ENCODE measurements around the gene PALLD.

DNA sequence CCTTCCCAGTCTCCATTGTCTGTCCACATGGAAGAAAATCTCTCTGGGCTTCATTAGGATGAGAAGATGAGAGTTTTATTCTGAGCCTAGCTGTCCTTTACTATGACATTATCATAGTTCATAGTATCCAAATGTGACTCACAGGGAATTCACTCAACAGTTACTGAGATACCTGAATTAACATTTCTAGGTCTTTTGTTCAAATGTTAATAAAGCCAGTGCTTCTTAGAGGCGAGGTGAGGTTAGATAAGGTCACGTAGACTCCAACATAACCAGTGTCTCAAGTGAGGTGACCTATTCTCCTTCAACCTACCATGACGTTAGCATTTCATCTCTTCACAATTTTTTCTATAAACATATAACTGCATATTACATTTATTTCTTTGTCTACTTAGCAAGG is 67.2 kb downstream of the PALLD start:
- TF ChIP-seq, protein P1, sequence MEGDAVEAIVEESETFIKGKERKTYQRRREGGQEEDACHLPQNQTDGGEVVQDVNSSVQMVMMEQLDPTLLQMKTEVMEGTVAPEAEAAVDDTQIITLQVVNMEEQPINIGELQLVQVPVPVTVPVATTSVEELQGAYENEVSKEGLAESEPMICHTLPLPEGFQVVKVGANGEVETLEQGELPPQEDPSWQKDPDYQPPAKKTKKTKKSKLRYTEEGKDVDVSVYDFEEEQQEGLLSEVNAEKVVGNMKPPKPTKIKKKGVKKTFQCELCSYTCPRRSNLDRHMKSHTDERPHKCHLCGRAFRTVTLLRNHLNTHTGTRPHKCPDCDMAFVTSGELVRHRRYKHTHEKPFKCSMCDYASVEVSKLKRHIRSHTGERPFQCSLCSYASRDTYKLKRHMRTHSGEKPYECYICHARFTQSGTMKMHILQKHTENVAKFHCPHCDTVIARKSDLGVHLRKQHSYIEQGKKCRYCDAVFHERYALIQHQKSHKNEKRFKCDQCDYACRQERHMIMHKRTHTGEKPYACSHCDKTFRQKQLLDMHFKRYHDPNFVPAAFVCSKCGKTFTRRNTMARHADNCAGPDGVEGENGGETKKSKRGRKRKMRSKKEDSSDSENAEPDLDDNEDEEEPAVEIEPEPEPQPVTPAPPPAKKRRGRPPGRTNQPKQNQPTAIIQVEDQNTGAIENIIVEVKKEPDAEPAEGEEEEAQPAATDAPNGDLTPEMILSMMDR (IDR thresholded peaks at IDR 0.05; ENCODE audit: borderline replicate concordance, extremely low read depth, low read length, poor library complexity, severe bottlenecking), result no peak
- TF ChIP-seq EZH2 (IDR thresholded peaks at IDR 0.05; ENCODE audit: borderline replicate concordance, low read depth, low read length, severe bottlenecking), result no peak
